ES-I3 (cell line): ENCODE results near the gene FOXO6.

ENCODE experiments used
- H3K36me3 ChIP-seq: 2 replicates; pipeline ENCODE4 v1.6.1; 2013; ENCODE audit warnings: mild to moderate bottlenecking, low read length, control low read depth, moderate library complexity; ENCODE audit not compliant: insufficient read depth
- H3K4me1 ChIP-seq: 2 replicates; pipeline ENCODE4 v1.6.1; 2013; ENCODE audit warnings: mild to moderate bottlenecking, control low read depth, low read length; ENCODE audit not compliant: insufficient read depth
- H3K9ac ChIP-seq: 2 replicates; pipeline ENCODE4 v1.6.1; 2013; ENCODE audit warnings: low read depth, mild to moderate bottlenecking, low read length, moderate library complexity
- H3K9me3 ChIP-seq: 2 replicates; pipeline ENCODE4 v1.6.1; 2013; ENCODE audit warnings: mild to moderate bottlenecking, low read length, moderate library complexity; ENCODE audit not compliant: control insufficient read depth, insufficient read depth

Gene FOXO6

DNA sequence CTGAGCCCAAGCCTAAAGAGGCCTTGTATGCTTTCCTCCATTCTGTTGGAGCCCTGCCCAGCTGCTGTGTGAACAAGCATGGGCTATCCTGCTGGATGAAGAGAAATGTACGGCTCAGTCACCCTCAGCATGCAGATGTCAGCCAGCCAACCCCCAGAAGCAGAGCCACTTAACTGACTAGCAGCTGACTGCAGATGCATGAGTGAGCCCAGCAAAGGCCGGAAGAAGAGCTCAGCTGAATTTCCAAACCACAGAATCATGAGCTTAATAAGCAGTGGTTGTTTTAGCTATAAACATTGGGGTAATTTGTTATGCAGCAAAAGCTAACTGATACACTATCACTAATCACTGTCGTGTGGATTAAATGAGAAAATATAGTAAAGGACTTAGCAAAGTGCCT lies 39.0 kb downstream of the FOXO6 start:
- Histone ChIP-seq H3K4me1 (peaks cover 21% of the 10 kb centered on the region), H3K9me3 (no peaks in the 10 kb centered on the region), H3K36me3 (no peaks in the 10 kb centered on the region), H3K9ac (no peak overlapping the region)

DNA sequence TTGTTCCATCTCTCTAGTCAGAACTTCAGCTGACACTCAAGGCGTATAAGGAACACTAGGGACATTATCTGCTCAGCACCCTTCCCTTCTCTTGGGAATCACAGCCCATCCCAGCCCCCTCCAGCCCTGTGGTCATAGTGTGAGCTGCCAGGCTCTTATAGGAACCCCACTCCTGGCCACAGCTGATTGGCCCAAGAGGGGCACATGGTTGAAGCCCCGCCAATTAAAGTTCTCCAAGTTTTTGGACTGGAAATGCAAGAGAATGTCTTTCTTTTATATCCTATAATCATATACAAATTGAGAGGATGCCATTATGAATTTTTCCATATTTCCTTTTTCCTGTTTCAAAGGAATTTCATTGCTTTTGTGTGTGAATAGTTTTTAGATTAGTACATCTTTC lies 40.7 kb downstream of the FOXO6 start:
- H3K36me3 ChIP-seq: no peaks in the 10 kb centered on the region
- no peak overlapping the region for H3K9ac ChIP-seq
- peaks cover 15% of the 10 kb centered on the region; the same call in 1 of the 2 replicates for H3K4me1 ChIP-seq
- H3K9me3 ChIP-seq: no peaks in the 10 kb centered on the region

DNA sequence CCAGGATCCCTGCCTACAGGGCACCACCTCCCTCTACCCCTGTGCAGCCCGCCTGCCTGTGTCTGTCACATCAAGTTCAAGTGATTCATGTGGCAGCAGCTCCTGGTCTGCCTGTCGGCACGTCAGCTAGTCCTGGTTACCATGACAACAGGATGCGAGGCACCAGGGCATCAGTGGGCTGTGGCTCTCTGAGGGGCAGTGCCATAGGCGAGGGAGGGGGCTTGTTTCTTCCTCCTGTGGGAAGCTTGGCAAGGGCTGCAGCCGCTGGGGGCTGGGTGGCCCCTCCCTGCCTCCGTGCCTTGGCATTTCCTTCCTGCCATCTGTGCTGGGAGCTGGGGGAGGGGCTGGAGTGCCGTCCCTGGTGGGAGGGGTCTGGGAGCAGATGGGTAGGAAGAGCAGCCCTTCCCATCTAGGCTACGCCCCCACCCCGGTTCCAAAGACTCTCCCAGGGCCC lies 43.1 kb downstream of the FOXO6 start:
- Histone ChIP-seq H3K36me3 (no peaks in the 10 kb centered on the region), H3K9ac (no peak overlapping the region), H3K9me3 (no peaks in the 10 kb centered on the region), H3K4me1 (peaks cover 13% of the 10 kb centered on the region; the same call in 1 of the 2 replicates)

DNA sequence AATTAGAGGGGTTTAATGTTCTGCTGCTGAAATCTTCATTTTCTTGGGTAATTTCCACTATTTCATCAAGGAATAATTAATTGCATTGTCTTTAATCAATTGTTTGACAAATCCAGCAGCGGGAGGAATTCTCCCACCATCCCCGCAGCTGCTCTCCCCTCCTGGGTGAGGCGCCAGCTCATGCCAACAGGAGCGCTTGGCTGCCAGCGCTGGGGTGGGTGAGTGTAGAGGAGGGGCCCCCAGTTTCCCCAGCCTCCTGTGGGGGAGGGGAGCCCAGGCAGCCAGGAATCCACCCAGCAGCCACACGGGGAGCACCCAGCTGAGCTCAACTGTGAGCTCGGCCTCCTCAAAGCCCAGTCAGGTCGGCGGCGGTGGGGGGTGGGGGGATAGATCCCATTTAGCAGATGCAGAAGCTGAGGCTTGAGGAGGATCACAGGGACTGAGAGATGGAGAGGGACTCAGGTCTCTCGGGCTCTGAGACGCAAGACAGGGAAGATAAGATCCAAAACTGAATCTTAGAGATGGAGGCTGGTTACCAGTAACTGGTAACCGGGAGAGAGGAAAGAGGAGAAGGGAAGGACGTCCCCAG lies 46.5 kb downstream of the FOXO6 start:
- Histone ChIP-seq H3K36me3 (no peaks in the 10 kb centered on the region), H3K9ac (no peak overlapping the region), H3K9me3 (no peaks in the 10 kb centered on the region), H3K4me1 (peaks cover 13% of the 10 kb centered on the region; the same call in 1 of the 2 replicates)

DNA sequence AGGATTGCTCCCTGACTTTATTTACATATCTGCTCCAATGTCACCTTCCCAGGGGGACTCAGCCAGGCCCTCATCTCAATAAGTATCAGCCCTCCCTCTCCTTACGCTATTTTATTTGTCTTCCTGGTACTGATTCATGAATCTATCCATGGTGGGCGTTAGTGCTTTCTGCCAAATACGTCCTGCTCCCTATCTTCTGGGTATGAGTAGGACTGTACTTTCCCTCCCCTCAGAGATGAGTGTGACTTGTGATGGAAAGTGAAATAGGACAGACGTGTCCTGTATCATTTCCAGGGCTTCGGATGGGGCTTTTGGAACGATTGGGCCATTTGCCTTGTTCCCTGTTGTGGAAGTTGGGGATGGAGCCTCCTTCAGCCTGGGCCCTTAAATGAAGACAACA lies 47.5 kb downstream of the FOXO6 start:
- H3K36me3 ChIP-seq: no peaks in the 10 kb centered on the region
- no peaks in the 10 kb centered on the region for H3K9me3 ChIP-seq
- H3K9ac ChIP-seq: no peak overlapping the region
- peaks cover 16% of the 10 kb centered on the region; the same call in 1 of the 2 replicates for H3K4me1 ChIP-seq

DNA sequence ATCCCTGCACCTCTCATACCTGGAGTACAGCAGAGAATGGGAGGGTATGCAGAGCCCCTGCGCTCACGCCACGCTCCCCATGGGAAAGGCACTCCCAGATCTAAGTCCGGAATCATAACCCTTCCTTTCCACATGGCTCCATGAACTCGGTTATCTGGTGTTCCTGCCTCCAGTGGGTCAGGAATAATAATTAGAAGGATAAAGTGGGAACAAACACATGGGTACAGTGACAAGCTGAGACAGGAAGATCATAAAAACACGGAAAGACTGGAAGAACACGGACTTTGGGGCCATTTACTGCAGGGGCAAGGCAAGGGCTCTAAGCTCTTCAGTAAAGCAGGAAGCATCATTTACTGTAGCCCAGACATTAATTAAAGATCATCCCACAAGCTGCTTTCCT lies 48.6 kb downstream of the FOXO6 start:
- no peaks in the 10 kb centered on the region for H3K9me3 ChIP-seq
- no peak overlapping the region for H3K9ac ChIP-seq
- peaks cover 13% of the 10 kb centered on the region; the same call in 1 of the 2 replicates for H3K4me1 ChIP-seq
- H3K36me3 ChIP-seq: no peaks in the 10 kb centered on the region

DNA sequence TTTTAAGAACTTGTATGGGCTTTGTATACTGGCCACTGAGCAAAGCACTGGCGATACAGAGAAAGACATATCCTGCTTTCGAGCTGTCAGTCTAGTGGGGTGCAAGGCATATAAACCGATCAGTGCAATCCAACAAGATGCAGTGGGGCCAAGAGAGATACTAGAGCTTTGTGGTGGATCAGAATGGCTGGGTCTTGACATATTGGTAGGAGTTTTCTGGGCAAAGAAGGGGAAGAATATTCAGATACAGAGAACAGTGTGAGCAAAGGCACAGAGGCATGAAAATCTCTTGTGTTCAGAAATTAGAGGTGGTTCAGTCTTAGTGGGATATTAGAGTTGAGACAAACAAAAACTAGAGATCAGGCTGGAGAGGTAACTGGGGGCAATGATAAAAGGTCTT lies 49.2 kb downstream of the FOXO6 start:
- no peaks in the 10 kb centered on the region for H3K36me3 ChIP-seq
- no peak overlapping the region for H3K9ac ChIP-seq
- H3K9me3 ChIP-seq: no peaks in the 10 kb centered on the region
- peaks cover 10% of the 10 kb centered on the region; the same call in 1 of the 2 replicates for H3K4me1 ChIP-seq

DNA sequence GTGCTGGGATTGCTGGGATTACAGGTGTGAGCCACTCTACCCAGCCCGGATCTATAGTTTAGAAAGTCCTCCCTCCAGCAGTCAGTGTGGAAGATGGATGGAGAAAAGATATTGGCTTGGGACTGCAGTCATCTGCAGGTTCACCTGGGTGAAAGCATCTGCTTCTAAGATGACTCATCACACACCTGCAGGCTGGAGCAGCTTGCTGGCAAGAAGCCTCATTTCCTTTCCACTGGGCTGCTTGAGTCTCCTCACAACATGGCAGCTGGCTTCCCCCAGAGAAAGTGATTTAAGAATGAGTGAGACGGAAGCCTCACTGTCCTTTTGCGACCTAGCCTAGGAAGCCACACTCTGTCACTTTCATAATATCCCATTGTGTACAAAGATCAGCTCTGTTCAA lies 50.0 kb downstream of the FOXO6 start:
- Histone ChIP-seq H3K4me1 (peaks cover 10% of the 10 kb centered on the region; the same call in 1 of the 2 replicates), H3K36me3 (no peaks in the 10 kb centered on the region), H3K9ac (no peak overlapping the region), H3K9me3 (no peaks in the 10 kb centered on the region)

DNA sequence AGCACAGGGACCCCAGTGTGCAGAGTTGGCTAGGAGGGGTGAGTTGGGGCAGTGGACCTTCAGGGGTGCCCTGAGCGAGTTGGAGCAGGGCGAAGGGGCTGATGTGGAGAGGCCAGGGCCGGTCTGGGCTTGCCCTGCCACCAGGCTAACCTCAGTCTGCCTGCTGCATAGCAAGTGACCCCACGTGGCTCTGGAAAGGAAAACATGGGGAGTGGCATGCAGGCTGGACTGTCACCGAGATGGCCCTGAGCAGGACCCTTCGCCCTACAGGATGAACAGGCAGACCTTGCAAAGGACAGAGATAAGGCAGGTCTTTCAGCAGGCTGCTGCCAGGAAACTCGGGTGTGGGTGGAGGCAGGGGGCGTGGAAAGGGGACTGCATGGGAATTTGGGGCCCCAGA lies 51.5 kb downstream of the FOXO6 start:
- Histone ChIP-seq H3K4me1 (peaks cover 10% of the 10 kb centered on the region; the same call in 1 of the 2 replicates), H3K36me3 (no peaks in the 10 kb centered on the region), H3K9ac (no peak overlapping the region), H3K9me3 (no peaks in the 10 kb centered on the region)

DNA sequence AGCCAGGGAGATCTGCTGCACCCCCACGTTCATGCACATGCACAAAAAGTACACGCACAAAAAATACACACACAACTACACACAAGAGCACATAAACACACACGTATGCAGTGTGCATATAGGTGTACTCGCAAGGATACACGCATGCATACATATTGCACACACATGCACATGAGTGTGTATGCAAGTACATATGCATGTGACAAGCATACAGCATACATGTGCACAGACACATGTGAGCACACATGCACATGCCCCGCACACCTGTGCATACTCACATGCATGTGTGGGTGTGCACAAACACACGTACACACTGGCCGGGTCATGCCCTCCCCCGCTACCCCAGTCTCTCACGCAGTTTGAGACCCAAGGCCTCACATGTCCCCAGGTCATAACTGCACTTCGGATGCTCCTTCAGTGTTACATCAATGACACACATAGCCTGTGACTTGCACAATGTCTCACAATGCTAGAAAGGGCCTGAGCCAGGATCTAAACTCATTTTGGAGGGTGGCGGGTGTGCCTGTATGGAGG lies 52.6 kb downstream of the FOXO6 start:
- H3K4me1 ChIP-seq: peaks cover 10% of the 10 kb centered on the region; the same call in 1 of the 2 replicates

DNA sequence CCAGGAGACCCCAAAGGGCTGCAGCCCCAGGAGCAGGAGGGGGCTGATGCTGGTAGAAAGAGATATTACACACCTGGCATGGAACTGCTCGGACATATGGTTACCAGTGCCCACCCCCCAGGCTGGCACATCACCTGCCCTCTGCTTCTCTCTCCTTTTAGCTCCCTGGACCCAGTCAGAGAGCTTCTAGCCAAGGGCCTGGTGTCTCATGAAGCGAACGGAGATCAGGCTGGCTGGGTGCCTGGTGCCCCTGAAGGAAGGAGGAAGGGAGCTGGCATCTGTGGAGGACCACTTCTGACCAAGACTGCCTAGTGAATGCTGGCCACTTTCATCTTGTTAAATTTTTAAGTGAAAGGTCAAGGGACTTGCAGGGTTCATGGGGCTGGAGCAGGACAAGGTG lies 53.1 kb downstream of the FOXO6 start:
- no peak overlapping the region for H3K9ac ChIP-seq
- H3K36me3 ChIP-seq: no peaks in the 10 kb centered on the region
- H3K4me1 ChIP-seq: peaks cover 11% of the 10 kb centered on the region; the same call in 1 of the 2 replicates
- H3K9me3 ChIP-seq: no peaks in the 10 kb centered on the region

More for the DNA sequence above, 52.6 kb downstream of the FOXO6 start:
- Histone ChIP-seq H3K9me3 (no peaks in the 10 kb centered on the region), H3K9ac (no peak overlapping the region), H3K36me3 (no peaks in the 10 kb centered on the region)

DNA sequence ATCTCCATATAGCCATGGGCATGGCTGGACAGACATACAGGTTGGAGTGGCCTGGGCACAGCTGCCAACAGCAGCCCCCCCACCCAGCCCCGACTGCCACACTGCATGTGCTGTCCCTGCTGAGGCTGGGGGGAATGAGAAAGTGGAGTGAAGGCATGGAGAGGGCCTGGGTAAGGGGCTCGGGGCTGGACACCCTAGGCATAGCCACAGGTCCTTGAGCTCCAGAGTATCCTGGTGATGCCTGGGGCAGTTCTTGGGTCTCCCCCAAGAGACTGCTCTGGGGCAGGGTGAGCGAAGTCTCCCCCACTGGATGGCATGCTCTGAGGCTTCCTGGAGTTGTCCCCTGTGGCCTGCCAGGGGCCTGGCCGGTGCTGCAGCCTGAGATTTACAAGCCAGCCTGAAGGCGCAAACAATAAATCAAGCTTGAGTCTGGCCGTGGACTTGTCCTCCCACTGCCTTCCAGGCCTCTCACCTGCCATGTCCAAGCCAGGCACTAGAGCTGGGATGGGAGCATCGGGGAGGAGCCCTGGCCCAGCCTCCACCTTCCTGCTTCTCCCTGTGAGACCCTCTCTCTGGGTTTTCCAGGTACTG lies 53.6 kb downstream of the FOXO6 start:
- no peaks in the 10 kb centered on the region for H3K36me3 ChIP-seq
- peaks cover 11% of the 10 kb centered on the region; the same call in 1 of the 2 replicates for H3K4me1 ChIP-seq
- H3K9me3 ChIP-seq: no peaks in the 10 kb centered on the region
- H3K9ac ChIP-seq: no peak overlapping the region

DNA sequence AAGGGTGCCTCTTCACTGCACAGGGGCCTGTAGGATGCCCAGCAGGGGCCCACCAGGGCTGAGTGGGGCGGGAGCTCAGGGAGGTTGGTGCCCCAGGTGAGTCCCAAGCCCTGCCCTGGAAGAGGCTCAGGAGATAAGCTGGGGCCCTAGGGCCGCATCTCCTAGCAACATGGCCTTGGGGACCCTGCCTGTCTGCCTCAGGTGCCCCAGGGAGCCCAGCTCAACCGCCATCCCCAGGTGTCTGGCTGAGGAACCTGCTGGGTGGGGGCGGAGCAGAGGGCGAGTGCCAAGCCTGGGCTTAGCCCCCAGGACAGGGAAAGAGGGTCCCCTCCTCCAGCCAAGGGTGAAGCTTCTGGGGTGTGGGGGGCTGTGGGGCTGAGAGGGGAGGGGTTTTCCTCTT lies 54.8 kb downstream of the FOXO6 start:
- no peak overlapping the region for H3K9ac ChIP-seq
- H3K9me3 ChIP-seq: no peaks in the 10 kb centered on the region
- no peaks in the 10 kb centered on the region for H3K36me3 ChIP-seq
- H3K4me1 ChIP-seq: peaks cover 11% of the 10 kb centered on the region; the same call in 1 of the 2 replicates

DNA sequence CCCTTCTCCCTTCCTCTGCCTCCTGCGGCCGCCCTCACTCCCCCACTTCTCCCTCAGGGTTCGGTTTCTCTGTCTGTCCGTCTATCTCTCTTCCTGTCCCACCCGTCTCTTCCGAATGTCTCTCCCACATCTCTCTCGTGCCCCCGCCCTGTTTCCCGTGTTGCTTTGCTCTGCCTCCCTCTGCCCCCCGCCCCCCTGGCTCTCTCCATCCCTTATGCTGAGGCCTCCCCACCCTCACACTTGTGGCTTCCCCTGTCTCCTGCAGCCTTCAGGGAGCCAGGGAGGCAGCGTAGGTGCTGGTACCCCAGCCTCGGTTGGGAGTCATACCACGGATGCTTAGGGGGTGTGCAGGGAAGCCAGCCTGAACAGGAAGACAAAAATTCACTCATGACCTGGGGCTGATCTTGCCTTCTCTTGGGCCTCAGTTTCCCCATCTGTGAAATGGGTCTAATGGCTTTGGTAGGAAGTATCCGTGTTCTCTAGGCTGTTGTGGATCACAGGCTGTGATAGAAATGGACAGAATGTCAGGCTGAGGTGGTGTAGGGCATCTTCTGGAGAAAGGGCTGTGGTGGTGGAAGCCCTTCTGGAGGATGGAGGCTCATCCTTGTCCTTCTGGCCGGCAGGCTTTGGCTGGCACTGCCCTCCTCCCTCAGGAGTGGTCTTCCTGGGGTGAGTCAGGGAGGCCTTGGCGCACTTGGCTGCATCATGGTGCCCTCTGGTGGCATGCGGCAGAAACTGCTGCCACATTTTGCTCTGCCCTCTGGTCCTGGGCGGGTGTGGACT lies 55.5 kb downstream of the FOXO6 start:
- no peaks in the 10 kb centered on the region for H3K9me3 ChIP-seq

More for the DNA sequence above, 55.5 kb downstream of the FOXO6 start:
- Histone ChIP-seq H3K9ac (no peak overlapping the region), H3K4me1 (peaks cover 11% of the 10 kb centered on the region; the same call in 1 of the 2 replicates), H3K36me3 (no peaks in the 10 kb centered on the region)
